ENCODE measurements around the gene PSAP.
"Not testable (repeated sequence)": the region's sequence is repeated elsewhere in the genome, so short reads cannot be mapped to it uniquely, and the experiment has no call there.

Gene PSAP

DNA sequence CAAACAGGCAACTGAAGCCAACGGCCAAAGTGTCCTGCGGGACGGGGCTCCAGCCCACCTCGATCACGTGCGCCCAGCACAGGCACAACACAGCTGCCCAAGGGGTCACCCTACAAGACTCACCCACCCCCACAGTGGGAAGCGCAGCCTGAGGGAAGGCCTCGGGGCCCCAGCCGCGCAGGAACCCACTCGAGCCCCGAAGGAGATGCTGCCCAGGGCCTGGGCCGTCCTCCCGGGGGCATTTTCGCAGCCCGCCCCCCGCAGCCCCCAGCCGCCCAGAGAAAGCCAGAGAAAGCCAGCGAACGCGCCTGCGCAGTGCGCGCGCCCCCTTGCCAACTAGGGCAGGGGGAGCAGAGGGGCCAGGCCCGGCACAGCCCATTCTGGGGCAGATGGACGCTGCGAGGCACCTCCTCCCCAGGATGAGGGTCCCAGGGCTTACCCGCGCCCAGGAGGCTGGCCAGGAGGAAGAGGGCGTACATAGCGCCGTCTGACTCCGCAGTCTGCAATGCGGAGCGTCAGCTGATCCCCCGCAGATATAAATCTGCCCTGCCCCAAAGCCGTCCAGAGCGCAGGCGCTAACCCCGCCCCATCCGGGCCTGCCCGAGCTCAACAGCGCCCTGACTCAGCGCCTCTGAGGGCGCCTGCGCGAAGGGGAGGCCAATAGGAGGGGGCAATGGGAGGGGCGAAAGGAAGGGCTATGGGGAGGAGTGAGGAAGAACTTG lies at the start of gene PSAP:
TSS of gene PSAP (minus strand) at position 509 of the 722 bp plus-strand sequence. CDS start at position 479, 30 bp downstream.
- DNase-seq: peak; percentile 59

DNA sequence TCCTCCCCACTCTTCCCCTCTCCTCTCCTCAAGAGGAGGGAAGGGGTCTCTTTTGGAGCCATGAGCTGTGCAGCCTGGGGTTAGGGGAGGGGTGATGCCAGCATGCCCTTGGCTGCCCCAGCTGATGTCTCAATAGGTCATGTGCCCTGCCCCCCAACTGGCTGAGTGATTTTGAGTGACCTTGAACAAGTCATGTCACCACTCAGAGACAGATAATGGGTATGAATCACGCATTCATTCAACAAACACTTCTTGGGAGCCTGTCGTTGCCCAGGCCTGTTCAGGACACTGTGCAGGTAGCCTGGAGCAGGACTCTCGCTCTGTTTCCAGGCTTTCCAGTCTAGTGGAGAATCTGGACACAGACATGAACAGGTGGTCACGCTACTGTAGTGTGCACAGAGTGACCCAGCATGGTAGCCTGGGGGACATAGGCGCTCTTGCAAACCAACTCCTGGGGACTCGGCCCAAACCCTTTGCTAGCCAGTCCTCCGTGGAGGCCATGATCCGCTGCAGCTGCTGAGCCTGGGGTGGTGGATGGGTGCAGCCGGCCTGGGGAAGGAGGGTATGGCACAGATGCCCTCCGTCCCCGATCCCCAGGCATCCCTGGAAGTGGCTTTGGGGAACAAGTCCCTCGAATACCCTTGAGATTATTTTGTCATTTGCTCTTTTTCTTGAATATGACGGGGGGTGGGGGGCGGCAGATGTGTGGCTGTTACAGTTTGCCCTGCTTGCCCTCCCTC lies 49.6 kb upstream of the PSAP start:
- no peak for DNase-seq

DNA sequence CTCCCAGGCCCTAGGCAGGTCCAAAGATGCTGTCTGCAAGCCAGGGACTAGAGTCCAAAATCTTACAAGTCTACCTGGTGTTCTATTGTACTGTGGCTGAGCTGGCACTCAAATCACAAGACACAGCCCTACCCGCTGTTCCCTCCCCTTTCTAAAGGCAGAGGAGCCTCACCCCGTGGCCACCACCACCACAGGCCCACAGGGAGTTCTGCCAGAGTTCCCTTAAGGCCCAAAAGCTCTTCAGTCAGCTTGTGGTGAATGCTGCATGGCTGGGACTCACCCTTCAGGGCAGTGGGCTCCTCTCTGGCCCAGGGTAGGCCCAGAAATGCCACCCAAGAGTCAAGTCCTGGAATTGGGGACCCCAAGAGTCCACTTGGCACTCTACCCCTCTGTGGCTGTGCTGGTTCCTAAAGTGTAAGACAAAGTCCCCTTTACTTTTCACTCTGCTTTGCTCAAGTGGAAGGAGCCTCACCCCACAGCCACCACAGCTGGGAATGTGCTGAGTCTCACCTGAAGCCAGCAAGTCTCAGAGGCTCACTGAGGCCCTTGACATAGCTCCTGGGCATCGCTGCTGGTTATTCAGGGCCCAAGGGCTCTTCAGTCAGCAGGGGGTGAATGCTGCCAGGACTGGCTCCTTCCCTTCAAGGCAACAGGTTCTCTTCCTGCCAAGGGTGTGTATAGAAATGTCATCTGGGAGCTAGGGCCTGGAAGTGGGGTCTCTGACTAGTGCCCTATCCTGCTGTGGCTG lies 48.8 kb upstream of the PSAP start:
- DNase-seq: no peak

DNA sequence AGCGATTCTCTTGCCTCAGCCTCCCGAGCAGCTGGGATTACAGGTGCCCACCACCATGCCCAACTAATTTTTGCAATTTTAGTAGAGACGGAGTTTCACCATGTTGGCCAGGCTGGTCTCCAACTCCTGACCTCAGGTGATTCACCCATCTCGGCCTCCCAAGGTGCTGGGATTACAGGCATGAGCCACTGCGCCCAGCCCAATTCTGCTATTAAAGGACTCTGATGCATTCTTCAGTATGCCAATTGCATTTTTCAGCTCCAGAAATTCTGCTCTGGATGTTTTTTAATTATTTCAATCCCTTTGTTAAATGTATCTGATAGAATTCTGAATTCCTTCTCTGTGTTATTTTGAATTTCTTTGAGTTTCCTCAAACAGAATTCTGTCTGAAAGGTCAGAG lies 47.3 kb upstream of the PSAP start:
- not testable (repeated sequence) for DNase-seq

DNA sequence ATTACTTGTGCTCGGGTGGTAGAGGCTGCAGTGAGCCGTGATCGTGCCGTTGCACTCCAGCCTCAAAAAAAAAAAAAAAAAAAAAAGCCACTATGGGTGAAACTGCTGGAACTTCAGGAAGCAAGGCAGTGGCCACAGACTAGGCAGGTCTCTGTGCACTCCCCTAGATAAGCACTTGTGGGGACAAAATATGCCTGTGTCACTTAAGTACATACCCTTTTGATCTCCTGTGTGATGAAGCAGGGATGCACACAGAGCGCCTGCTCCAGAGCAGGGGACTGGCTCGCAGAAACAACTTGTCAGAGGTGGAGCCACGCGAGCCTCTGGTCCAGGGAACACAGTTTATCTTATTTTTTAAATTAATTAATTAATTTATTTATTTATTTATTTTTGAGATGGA lies 42.9 kb upstream of the PSAP start:
- no peak for DNase-seq

DNA sequence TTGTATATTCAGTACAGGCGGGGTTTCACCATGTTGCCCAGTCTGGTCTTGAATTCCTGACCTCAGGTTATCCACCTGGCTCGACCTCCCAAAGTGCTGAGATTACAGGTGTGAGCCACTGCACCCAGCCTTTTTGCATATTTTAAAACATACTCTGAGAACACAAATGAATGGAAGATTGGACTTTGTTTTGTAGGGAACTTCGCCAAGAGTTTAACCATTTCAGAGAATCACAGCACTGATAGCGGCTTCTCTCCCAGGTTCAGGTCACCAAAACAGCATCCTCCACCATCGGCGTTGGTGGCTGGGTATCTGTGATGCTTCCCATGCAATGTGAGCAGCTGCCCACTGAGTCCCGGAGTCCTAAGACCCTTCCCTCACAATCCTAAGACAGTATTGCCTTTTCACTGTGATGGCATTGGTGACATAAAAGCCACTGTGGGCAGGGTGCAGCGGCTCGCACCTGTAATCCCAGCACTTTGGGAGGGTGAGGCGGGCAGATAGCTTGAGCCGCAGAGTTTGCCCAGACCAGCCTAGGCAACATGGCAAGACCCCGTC lies 42.3 kb upstream of the PSAP start:
- DNase-seq: no peak

DNA sequence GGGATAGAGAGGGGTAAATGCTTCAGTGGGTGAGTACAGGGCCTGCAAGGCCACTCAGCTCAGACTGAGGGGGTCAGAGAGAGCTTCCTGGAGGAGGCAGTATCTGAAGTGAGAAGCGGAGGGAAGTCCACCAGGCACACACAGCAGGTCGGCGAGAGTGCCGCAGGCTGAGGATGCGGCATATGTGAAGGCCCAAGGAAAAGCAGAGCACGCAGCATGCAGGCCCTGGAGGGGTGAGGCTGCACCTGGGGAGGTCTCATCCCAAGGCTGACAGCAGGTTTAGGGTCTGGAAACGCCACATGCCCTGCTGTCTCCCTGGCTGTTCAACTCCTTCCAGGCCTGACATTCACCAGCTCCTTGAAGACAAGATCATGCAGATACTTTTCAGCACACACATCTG lies 40.4 kb upstream of the PSAP start:
- DNase-seq: no peak

DNA sequence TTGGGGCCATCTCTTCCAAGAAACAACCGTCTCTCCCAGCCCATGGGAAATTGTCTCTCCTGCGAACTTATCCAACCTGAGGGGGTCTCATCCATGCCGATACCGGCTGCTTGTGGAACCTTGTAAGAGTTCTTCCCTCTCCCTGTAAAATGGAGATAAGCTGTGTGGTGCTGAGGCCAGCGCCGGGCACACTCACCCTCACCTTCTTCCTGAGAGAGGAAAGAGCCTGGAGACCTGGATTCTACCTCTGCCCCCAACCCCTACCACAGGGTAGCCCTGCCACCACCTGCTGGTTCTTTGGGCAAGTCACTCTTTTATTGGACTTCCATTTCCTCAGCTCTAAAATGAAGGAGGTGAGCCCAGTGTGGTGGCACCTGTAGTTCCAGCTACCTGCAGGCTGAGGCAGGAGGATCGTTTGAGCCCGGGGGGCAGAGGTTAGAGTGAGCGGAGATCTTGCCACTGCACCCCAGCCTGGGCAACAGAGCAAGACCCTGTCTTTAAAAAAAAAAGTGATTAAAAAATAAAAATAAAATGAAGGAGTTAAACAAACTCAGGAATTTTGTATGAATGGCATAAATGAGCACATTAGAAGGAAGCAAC lies 38.4 kb upstream of the PSAP start:
- DNase-seq: no peak

DNA sequence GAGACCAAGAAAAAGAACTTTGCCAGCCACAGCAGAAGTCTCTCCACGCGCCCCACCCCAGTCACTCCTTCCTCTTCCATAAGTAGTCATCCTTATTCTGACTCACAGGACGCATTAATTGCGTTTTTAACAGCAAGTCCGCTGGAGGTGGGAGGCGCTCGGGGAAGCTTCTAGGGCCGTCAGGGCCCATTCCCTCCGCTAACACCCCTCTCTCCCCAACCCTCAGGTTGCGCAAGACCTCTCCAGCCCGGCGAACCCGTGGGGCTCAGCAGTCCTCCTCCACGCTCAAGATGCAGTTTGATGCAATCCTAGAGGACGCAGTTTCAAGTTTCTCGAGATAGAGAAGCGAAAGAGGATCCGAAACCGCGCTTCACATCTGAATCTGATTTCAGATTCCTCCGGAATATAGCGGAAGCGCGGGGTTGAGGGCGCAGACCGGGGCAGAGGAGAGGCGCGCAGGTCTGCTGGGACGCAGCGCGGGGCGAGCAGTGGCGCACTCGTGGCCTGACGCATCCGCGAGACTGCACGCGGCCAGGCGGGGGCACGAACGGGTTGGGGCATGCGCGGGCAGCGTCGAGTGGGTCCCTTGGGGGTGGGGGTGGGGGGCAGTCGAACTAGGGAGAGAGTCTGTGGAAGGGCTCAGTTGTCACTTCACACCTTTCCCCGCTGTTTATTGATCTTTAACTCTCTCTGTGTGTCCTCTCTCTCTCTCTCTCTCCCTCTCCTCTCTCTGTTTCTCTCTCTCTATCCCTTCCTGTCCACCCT lies 37.8 kb upstream of the PSAP start:
- peak; percentile 13 for DNase-seq

DNA sequence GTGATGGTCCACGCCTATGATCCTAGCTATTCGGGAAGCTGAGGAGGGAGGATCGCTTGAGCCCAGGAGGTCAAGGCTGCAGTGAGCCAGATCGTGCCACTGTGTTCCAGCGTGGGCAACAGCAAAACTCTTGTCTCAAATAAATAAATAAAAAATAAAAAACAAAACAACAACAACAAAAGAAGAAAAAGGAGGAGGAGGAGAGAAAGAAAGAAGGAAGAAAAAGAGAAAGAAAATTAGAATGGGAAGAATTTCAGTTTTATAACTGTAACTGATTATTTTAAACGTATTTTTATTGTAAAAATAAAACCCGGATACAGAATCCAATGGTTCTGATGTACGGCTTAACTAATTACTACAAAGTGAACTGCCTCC lies 37.2 kb upstream of the PSAP start:
- no peak for DNase-seq

DNA sequence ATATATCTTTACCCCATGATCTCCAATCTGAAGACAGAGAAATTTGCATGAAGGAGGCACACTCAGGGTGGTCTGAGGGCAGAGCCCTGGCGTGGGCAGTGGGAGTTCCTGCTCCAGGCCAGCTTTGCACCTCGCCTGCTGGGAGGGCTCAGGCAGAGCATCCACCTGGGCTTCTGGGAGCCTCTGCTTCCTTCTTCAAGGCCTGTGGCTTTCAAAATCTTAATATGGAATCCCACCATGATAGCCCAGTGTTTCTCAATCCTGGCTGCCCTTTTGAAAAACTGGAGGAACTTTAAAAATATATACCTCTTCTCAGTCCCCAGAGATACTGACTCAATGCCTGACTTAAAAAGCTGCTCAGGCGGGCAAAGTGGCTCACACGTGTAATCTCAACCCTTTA lies 36.7 kb upstream of the PSAP start:
- DNase-seq: no peak

DNA sequence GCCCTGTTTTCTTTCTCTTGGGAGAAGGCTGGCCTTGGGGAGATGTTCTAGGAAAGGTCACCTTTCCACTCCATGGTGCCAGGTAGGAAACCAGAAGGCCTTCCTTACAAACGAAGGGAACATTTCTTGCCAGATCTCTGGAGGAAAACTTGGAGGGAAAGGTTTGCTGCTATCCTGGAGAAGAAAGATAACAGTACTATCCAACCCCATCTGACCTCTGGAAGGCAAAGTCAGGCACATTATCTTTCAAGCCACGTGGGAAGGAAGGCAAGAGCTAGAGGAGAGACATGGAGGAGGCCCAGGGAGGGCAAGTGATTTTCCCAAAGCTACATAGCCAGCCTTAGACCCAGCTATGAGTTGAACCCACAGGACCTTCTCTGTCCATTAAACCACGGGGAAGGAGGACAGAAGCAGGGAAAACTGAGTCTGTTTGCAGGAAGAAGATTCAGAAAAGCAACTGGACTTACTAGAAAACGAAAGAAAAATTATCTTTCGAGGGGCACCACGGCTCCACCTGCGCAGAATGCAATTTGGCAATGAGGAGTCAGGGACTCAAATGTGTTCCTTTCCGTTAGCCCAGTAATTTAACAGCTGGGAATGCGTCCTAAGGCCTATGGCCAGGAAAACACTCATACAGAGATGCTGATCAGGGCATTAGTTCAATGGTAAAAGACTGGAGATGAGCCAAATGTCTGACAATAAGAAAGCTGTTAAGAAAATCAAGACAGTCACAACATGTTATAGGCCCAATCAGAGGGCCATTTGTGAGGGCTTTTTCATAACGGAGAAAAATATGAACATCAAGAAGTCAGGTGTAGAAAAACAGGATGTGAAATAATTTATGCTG lies 32.0 kb upstream of the PSAP start:
- DNase-seq: no peak

DNA sequence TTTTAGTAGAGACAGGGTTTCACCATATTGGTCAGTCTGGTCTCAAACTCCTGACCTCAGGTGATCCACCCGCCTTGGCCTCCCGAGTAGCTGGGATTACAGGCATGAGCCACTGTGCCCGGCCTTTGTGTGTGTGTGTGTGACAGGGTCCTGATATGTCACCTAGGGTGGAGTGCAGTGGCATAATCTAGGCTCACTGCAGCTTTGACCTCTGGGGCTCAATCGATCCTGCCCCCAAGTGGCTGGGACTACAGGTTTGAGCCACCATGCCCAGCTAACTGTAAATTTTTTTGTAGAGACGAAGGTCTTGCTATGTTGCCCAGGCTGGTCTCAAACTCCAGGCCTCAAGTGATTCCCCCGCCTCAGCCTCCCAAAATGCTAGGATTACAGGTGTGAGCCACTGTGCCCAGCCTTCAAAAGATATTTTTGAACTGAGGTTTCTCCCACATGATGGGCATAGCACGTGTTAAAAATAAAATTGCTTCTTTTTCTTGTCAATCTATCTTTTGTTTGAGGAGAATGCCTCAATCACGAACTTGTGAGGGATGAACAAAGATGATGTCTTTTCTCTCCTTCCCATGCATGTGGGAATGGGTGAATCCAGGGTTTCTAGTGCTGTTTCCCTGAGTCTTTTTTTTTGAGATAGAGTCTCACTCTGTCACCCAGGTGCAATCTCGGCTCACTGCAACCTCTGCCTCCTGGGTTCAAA lies 30.8 kb upstream of the PSAP start:
- no peak for DNase-seq

DNA sequence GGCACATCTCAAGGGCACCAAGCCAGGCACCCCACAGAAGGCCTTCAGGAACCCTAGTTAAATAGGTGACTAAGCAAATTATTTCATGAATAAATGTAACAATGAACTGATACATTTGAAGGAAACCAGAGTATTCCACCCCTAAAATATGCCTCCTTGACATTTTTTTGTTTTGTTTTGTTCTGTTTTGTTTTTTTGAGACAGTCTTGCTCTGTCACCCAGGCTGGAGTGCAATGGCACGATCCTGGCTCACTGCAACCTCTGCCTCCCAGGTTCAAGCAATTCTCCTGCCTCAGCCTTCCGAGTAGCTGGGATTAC lies 30.2 kb upstream of the PSAP start:
- not testable (repeated sequence) for DNase-seq

DNA sequence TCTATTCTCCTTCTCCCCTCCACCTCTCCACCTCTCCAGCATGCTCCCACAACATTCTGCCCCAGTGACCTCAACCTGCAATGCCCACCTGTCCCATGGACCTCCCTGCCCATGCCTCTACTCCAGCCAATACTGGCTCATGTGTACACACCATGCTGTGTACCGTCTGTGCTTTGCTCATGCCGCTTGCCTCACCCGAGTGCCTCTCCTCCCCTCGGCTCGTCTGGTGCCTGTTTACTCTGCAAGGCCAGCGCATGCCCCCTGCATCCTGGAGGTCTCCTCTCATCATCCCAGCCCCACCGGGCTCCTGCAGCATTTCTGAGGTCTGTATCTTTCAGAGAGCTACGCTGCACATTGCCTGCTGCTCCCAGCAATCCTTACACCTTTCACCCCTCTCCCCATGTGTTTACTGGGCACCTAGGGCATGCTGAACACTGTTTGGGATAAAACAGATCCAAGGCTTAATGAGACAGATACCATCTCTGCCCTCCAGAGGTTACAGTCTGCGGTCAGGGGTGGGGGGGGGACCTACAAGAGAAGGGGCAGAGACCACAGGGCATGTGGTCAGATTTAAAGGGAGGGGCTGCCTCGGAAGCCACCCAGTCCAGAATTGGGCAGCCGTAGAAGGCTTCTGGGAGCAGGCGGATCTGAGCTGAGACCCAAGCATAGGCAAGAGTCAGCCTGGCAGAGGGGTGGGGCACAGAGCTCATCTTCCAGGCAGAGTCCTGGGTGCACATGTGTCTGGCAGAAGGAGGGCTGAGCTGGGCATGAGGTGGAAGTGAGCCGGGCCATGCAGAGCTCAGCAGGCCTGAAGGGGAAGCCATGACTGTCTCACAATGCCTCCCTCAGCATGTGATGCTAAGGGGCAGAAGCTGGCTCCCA lies 29.6 kb upstream of the PSAP start:
- no peak for DNase-seq

DNA sequence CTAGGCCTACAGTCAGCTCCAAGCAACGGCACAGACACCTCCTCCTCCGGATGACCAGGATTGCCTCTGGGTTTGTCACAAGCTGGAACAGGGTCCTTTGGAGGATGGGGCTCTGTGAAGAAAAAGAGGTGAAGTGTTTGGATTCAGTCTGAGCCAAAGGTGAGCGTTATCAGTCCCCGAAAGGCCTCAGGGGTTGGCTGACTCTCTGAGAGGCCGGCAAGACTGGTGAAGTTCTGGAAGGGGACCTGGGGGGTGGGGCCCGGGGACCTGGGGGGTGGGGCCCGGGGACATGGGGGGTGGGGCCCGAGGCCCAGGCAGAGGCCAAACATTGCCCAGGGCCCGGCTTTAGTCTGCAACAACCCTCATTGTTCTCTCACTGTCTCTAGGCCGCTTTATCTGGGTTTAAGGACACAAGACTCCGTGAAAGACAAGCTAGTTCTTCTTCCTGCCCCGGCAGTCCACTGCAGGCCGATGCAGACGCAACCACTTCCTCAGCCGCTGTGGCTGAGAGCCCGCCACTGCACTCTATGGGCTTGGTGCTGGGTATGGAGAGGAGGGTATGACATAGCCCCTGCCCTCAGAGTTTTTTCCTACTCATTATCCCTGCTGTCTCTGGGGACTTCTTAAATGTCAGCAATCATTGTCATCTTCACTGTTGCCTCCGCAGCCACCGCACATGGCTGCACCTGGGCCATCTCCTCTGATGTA lies 27.4 kb upstream of the PSAP start:
- DNase-seq: no peak

DNA sequence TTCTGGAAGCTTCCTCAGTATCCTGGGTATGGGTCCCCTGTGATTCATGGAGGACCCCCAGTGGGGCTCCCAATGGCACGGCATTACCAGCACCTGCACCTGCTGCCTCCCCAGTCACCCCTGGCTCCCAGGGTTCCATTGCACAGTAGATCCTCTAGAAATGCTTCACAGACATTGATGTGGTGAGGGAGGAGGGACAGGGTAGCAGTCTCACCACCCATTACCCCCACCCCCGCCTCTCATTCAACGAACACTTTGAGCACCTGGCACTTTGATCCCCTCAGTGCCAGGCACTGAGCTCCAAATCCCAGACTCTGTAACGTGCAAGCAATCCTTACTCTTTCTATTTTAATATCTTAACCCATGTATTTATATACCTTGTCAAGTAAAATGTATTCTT lies 26.8 kb upstream of the PSAP start:
- DNase-seq: no peak

DNA sequence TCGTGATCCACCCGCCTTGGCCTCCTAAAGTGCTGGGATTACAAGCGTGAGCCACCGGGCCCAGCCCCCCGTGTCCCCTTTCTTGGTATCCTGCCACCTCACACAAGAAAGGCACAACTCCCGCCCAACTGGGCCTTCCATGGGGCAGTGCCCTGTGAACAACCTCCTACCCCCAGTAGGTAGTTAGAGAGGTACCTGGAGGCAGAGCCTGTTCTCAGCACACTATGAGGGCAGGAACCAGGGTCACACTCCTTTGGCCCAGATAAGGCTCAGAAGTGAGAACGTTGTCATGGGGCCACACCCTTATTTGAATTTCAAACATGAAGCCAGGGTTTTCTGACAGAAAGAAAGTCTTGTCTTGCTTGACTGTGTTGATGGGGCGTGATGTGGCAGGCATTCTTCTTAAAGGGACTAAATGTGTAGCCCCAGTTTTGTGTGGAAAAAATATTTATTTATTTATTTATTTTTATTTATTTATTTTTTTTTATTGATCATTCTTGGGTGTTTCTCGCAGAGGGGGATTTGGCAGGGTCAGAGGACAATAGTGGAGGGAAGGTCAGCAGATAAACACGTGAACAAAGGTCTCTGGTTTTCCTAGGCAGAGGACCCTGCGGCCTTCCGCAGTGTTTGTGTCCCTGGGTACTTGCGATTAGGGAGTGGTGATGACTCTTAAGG lies 23.8 kb upstream of the PSAP start:
- not testable (repeated sequence) for DNase-seq

Data from NCI-H2107 (cell line).